ENCODE measurements around the gene MCU. TPM values are rescaled to one million over a fixed set of nuclear protein-coding genes. Genes with fewer than 3 reads are reported as not detected.
"Not testable (repeated sequence)": the region's sequence is repeated elsewhere in the genome, so short reads cannot be mapped to it uniquely, and the experiment has no call there.

Gene MCU
- total RNA-seq, 1 donor from 2014 or later: 27.0 TPM

DNA sequence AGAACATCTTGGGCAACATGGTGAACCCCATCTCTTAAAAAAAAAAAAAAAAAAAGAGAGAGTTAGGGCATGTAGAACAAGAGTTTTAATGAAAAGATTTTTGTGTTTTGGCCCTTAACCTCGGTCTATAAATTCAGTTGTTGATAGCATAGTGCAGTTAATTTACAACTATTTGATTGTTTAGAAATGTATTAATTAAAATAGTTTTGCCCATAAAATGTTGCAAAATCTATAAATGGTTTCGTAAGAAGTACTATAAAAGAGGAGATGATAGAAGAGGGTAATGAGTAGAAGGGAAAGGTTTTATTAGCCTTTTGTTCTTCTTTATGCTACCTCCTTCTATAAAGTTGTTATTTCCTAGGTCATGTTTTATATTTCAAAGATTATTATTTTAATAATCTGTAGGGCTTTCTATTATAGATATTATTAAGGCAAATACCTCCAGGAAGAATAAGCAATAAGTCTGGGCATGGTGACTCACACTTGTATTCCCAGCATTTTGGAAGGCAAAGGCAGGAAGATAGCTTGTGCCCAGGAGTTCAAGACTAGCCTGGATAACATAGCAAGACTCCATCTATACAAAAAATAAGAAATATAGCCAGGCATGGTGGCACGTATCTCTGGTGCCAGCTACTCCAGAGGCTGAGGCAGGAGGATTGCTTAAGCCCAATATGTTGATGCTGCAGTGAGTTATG is 73.3 kb downstream of the MCU start:
- Mint-ChIP-seq H3K4me1 (ENCODE audit: unreplicated experiment) (peaks cover 18% of the 10 kb centered on the region), H3K9me3 (no peaks in the 10 kb centered on the region)
- TF ChIP-seq, protein P1, sequence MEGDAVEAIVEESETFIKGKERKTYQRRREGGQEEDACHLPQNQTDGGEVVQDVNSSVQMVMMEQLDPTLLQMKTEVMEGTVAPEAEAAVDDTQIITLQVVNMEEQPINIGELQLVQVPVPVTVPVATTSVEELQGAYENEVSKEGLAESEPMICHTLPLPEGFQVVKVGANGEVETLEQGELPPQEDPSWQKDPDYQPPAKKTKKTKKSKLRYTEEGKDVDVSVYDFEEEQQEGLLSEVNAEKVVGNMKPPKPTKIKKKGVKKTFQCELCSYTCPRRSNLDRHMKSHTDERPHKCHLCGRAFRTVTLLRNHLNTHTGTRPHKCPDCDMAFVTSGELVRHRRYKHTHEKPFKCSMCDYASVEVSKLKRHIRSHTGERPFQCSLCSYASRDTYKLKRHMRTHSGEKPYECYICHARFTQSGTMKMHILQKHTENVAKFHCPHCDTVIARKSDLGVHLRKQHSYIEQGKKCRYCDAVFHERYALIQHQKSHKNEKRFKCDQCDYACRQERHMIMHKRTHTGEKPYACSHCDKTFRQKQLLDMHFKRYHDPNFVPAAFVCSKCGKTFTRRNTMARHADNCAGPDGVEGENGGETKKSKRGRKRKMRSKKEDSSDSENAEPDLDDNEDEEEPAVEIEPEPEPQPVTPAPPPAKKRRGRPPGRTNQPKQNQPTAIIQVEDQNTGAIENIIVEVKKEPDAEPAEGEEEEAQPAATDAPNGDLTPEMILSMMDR (conservative IDR thresholded peaks at IDR 0.05): no peak

DNA sequence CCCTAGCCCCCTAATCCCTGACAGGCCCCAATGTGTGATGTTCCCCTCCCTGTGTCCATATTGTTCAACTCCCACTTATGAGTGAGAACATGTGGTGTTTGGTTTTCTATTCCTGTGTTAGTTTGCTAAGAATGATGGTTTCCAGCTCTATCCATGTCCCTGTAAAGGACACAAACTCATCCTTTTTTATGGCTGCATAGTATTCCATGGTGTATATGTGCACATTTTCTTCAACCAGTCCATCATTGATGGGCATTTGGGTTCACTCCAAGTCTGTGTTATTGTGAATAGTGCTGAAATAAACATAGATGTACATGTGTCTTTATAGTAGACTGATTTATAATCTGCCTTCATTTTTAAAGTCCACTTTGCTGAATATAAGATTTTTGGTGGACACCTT is 79.3 kb downstream of the MCU start:
- not testable (repeated sequence) for DNase-seq (ENCODE audit: extremely low spot score, unreplicated experiment); H3K4me3 Mint-ChIP-seq; H3K27ac Mint-ChIP-seq; H3K36me3 Mint-ChIP-seq; H3K27me3 Mint-ChIP-seq; H3K4me1 Mint-ChIP-seq (ENCODE audit: unreplicated experiment); H3K9me3 Mint-ChIP-seq

More for the DNA sequence above, 73.3 kb downstream of the MCU start:
- Mint-ChIP-seq H3K27me3 (no peaks in the 10 kb centered on the region), H3K4me3 (no peak overlapping the region), H3K27ac (no peak overlapping the region), H3K36me3 (no peaks in the 10 kb centered on the region)
- no peak for DNase-seq (ENCODE audit: extremely low spot score, unreplicated experiment)

GRCh38 chr10:72772031-72772430 is 80.1 kb downstream of the MCU start:
- H3K4me1 Mint-ChIP-seq (ENCODE audit: unreplicated experiment): no peaks in the 10 kb centered on the region
- H3K9me3 Mint-ChIP-seq: peaks cover 4% of the 10 kb centered on the region
- no peaks in the 10 kb centered on the region for H3K27me3 Mint-ChIP-seq
- peaks cover 6% of the 10 kb centered on the region for H3K36me3 Mint-ChIP-seq
- no peak overlapping the region for H3K27ac Mint-ChIP-seq
- TF ChIP-seq, protein P1 (conservative IDR thresholded peaks at IDR 0.05): no peak
- H3K4me3 Mint-ChIP-seq: no peak overlapping the region
- no peak for DNase-seq (ENCODE audit: extremely low spot score, unreplicated experiment)

DNA sequence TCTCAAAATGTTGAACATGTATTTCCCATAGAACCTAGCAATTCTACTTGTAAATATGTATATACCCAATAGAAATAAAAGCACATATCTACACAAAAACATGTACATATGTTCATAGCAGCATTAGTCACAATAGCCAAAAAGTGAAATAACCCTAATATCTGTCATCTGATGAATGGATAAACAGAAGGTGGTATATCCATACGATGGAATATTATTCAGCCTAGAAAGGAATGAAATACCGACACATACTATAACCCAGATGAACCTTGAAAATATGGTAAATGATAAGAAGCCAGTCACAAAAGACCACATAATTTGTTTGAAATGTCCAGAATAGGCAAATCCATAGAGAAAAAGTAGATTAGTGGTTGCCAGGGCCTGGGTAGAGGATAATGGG is 87.9 kb downstream of the MCU start:
- no peak overlapping the region for H3K4me3 Mint-ChIP-seq
- no peaks in the 10 kb centered on the region for H3K9me3 Mint-ChIP-seq
- no peaks in the 10 kb centered on the region for H3K36me3 Mint-ChIP-seq
- no peaks in the 10 kb centered on the region for H3K27me3 Mint-ChIP-seq
- peaks cover 15% of the 10 kb centered on the region for H3K4me1 Mint-ChIP-seq (ENCODE audit: unreplicated experiment)
- no peak overlapping the region for H3K27ac Mint-ChIP-seq
- TF ChIP-seq, protein P1 (conservative IDR thresholded peaks at IDR 0.05): no peak
- DNase-seq (ENCODE audit: extremely low spot score, unreplicated experiment): no peak

GRCh38 chr10:72782649-72783330 is 90.8 kb downstream of the MCU start:
- Mint-ChIP-seq H3K4me3 (no peak overlapping the region), H3K36me3 (no peaks in the 10 kb centered on the region), H3K4me1 (ENCODE audit: unreplicated experiment) (peaks cover 29% of the 10 kb centered on the region), H3K27me3 (no peaks in the 10 kb centered on the region), H3K9me3 (no peaks in the 10 kb centered on the region), H3K27ac (no peak overlapping the region)
- DNase-seq (ENCODE audit: extremely low spot score, unreplicated experiment): no peak
- TF ChIP-seq, protein P1 (conservative IDR thresholded peaks at IDR 0.05): no peak

- Mint-ChIP-seq H3K27me3 (no peaks in the 10 kb centered on the region), H3K27ac (peak overlapping the region; percentile 1), H3K9me3 (no peaks in the 10 kb centered on the region), H3K4me1 (ENCODE audit: unreplicated experiment) (peaks cover 29% of the 10 kb centered on the region), H3K36me3 (peaks cover 3% of the 10 kb centered on the region), H3K4me3 (no peak overlapping the region)
- no peak for DNase-seq (ENCODE audit: extremely low spot score, unreplicated experiment)
- TF ChIP-seq, protein P1 (conservative IDR thresholded peaks at IDR 0.05): no peak
Observed at GRCh38 chr10:72783410-72783833, 91.5 kb downstream of the MCU start.

Data from type B pancreatic cell (in vitro differentiated cells).